ENCODE data around the gene RNF135.
A peak's percentile ranks its signal among the peaks of the same experiment; 100 is the strongest.
"Not testable (repeated sequence)": the region's sequence is repeated elsewhere in the genome, so short reads cannot be mapped to it uniquely, and the experiment has no call there.

RNF135 gene

DNA sequence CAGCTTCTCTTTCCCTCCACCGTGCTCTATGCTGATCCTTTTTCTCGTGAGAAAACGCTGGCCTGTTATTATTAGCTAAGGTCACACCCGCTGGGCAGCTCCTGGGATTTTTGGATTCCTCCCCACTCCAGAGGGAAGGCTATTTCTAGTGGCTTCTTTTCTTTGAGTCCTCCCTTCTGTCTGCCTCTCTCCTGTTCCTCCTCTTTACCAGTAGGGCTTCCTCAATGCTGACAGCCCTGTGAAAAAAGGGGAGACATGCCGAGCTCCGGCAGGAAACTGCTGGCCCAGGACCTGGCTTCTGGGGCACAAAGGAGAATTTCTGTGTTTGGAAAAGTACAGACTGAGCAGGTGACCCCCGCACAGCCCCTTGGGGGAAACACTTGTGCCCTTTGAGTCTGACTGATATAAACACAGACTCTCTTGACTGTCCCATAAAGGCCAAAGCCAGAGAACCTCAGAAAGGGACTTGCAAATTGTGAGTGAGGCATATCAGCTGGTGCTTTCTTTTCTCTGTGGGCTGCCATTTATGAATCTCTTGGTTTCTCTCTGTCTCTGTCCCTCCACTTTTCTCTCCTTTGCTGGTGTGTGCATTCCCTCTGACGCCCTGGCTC is 14.0 kb upstream of the RNF135 start:
- DNase-seq: no peak

DNA sequence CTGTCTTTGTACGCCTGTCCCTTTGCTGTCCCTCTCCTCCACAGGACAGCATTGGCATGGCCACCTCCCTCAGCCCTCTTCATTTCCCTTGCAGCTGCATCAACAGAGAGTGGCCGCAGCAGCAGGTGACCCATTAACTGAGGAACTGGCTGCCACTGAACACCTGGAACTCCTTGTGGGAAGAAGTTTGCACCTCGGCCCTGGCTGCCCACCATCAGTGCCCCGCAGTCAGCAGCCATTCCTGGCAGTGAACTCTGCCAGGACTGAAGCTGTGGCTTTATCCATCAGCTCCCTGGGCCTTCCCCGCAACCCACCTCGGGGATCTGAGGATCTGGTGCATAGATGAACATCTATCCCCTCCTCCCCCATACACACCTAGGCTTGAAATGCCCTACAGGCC is 13.1 kb upstream of the RNF135 start:
- DNase-seq: no peak

GRCh38 chr17:30958187-30958586 is 12.7 kb upstream of the RNF135 start:
- DNase-seq: no peak

GRCh38 chr17:30961209-30962188 is 9.3 kb upstream of the RNF135 start:
- DNase-seq: peak in 1 of 2 experiments; percentile 14

- not testable (repeated sequence) for DNase-seq
These were observed 6.5 kb upstream of the RNF135 start for GRCh38 chr17:30964312-30964711.

DNA sequence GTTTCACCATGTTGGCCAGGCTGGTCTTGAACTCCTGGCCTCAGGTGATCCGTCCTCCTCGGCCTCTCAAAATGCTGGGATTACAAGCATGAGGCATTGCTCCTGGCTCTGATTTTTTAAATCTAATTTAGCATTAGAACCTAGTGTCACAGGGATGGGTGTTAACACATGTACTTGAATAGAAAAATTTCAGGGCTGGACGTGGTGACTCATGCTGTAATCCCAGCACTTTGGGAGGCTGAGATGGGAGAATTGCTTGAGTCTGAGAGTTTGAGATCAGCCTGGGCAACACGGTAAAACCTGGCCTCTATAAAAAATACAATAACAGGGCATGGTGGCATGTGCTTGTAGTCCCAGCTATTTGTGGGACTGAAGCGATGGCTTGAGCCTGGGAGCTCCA is 6.0 kb upstream of the RNF135 start:
- no peak for DNase-seq

DNA sequence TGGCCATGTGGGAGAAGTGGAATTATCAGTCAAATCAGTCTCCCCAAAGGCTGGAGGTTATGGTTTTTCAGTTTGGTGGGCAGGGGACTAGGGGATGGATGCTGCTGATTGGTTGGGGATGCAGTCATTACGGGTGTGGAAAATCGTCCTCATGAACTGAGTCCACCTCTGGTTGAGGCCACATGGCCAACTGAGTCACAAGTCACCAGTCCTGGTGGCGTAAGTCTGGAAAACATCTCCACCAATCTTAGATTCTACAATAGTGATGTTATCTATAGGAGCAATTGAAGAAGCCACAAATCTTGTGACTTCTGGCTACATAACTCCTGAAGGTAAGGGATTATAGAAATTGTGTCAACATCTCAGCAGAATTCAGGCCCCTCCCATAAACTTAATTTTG is 5.2 kb upstream of the RNF135 start:
- DNase-seq: no peak

GRCh38 chr17:30967911-30968310 is 2.9 kb upstream of the RNF135 start:
- DNase-seq: not testable (repeated sequence)

DNA sequence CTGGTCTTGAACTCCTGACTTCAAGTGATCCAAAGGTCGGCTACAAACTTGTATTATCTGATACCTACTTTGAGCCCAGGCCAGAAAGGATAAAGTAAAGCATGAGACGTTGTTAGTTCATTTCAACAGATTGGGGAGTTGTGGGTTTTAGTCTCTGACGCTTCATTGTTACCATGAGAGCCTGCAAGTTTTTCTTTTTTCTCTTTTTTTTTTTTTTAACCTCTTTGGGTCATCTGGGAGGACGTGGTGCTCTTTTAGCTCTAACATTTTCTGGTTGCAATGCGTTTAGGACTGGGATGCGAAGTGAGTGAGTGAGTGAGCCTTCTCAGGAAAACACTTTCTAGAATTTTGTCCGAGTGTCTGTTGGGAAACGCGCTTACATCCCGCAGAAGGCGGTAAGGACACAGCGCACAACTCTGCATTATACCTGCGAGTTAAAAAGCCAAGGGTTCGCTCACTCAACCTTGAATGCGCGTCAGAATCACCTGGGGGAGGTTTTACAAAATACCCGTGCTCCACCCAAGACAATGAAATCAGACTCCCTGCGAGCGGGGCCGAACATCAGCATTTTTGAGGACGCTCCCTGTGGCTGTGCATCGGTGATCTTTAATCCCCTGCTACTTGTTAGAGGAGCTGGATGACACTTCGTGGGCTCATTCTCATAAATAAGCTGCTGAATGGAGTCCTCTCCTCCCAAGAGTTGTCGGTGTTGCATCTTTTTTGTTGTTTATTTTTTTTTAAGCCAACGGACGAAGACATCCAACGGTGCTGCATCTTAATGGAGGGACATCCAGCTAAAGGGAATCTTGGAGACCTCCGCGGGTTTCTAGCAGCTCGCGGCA is 629 bp upstream of the RNF135 start:
- DNase-seq: no peak

DNA sequence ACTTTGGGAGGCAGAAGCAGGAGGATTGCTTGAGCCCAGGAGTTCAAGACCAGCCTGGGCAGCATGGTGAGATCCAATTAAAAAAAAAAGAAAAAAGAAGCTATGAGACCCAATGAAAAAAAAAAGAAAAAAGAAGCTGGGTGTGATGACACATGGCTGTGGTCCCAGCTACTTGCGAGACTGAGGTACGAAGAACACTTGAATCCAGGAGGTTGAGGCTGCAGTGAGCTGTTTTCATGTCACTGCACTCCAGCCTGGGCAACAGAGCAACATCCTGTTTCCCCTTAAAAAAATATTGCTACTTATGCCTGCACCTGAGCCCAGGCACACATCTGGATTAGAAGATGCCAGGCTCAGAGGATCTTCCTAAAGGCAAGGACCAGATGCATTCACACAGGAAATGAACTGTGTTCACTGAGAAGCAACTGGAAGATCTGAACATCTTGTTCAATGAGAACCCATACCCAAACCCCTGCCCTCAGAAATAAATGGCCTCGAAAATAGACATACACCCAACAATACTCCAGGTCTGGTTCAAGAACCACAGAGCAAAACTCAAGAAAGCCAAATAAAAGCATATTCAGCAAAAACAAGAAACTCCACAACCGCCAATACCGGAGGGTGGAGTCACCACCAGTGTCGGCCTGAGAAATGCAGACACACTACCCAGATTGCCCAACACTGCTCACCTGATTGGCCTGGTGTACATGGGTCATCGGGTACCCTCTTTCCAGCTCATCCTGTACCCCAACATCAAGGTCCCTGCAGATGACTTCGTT is 4.4 kb downstream of the RNF135 start:
- DNase-seq: no peak

DNA sequence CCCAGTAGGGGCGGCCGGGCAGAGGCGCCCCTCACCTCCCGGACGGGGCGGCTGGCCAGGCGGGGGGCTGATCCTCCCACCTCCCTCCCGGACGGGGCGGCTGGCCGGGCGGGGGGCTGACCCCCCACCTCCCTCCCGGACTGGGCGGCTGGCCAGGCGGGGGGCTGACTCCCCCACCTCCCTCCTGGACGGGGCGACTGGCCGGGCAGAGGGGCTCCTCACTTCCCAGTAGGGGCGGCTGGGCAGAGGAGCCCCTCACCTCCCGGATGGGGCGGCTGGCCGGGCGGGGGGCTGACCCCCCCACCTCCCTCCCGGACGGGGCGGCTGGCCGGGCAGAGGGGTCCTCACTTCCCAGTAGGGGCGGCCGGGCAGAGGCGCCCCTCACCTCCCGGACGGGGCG is 9.1 kb downstream of the RNF135 start:
- not testable (repeated sequence) for DNase-seq

DNA sequence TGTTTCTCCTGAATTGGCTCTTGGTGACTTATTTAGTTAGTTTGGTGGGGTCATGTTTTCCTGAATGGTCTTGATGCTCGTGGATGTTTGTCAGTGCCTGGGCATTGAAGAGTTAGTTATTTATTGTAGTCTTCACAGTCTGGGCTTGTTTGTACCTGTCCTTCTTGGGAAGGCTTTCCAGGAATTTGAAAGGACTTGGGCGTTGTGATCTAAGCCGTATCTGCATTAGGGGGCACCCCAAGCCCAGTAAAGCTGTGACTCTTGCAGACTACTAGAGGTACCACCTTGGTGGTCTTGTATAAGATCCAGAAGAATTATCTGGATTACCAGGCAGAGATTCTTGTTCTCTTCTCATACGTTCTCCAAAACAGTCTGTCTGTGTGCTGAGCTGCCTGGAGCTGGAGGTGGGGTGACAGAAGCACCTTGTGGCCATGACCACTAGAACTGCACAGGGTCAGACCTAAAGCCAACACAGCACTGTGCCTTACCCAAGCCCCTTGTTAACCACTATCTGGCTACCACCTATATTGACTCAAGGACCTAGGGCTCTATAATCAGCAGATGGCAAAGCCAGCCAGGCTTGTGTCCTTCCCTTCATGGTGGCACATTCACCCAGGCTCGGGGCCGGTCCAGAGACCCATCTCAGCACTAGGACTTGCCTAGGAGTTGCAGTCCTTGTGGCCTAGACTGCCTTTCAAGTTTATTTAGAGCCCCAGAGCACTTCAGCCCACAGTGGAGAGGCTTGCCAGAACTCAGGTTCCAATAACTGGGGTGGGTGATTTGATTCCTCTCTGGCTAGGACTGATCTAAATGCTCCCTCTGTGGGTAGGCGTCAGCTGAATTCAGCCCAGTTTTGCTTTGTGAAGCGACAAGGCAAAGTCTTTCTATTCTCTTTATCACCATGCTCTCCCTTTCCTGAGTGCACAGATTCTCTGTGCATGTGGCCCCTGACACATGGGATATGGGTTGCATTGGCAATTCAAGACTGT is 11.0 kb downstream of the RNF135 start:
- DNase-seq: no peak

GRCh38 chr17:30982855-30983254 is 12.0 kb downstream of the RNF135 start:
- no peak for DNase-seq

GRCh38 chr17:30990458-30990857 is 19.6 kb downstream of the RNF135 start:
- DNase-seq: no peak

DNA sequence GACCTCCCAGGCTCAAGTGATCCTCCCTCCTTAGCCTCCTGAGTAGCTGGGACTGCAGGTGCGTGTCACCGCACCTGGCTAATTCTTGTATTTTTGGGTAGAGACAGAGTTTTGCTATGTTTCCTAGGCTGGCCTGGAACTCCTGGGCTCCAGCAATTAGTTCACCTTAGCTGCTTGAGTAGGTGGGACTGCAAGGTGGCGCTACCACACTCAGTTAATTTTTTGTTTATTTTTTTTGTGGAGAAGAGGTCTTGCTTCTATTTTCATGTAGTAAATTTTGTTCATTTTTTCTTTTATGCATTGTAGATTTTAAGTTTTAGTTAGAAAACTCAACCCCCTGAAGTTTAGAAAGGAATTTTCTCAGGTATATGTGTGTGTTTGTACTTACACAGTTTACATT is 21.7 kb downstream of the RNF135 start:
- no peak for DNase-seq

- no peak for DNase-seq
These were observed 24.5 kb downstream of the RNF135 start for GRCh38 chr17:30995347-30995746.

GRCh38 chr17:30996486-30996885 is 25.6 kb downstream of the RNF135 start:
- DNase-seq: no peak

DNA sequence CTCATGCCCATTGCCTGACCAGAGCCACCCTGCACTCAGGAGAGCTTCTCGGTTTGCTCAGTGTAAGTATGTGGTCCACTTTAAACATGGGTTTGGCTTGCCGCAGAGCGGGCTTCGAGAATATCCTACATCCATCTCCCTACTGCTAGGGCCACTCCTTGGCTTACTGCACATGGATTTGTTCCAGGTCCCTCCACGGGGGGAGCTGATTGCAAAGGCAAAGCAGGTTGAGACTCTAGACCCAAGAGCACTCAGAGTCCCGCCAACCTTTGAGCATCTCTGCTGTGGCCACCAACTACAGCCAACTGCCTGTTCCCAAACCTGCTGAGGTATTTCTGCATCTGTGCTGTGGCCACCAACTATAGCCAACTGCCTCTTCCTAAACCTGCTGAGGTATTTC is 26.4 kb downstream of the RNF135 start:
- no peak for DNase-seq

DNA sequence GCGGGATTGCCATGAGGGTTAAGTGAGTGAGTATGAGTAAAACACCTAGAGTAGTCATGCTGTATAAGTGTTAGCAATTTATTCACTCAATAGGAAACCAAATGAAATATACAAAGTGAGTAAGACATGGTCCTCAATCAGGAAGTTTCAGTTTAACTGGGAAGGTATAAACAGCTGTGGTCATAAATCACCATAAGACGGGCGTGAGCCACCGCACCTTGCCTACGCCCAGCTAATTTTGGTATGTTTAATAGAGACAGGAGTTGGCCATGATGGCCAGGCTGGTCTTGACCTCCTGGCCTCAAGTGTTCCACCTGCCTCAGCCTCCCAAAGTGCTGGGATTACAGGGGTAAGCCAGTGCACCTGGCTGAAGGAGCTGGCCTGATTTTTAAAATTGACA is 27.0 kb downstream of the RNF135 start:
- no peak for DNase-seq

- no peak for DNase-seq
These were observed 31.2 kb downstream of the RNF135 start for GRCh38 chr17:31002047-31002446.

- no peak for DNase-seq
These were observed 32.5 kb downstream of the RNF135 start for GRCh38 chr17:31003225-31003866.
